HUES48 (cell line): ENCODE measurements around the gene MAGI3.
"Not testable (repeated sequence)": the region's sequence is repeated elsewhere in the genome, so short reads cannot be mapped to it uniquely, and the experiment has no call there.

Source experiments
- H3K27ac ChIP-seq: one replicate; pipeline ENCODE4 v1.7.0; 2013; ENCODE audit warnings: low read depth, low read length, inconsistent platforms
- H3K27me3 ChIP-seq: 2 replicates; pipeline ENCODE4 v1.6.1; 2013; ENCODE audit warnings: mild to moderate bottlenecking, low read length; ENCODE audit not compliant: control insufficient read depth, insufficient read depth
- H3K36me3 ChIP-seq: 2 replicates; pipeline ENCODE4 v1.6.1; 2013; ENCODE audit warnings: low read length; ENCODE audit not compliant: control insufficient read depth, insufficient read depth
- H3K4me1 ChIP-seq: 2 replicates; pipeline ENCODE4 v1.6.1; 2013; ENCODE audit warnings: mild to moderate bottlenecking, low read length; ENCODE audit not compliant: control insufficient read depth, insufficient read depth
- H3K4me3 ChIP-seq: 2 replicates; pipeline ENCODE4 v1.5.1; 2013; ENCODE audit warnings: mild to moderate bottlenecking, low read depth, low read length
- H3K9ac ChIP-seq: 2 replicates; pipeline ENCODE4 v1.6.1; 2013; ENCODE audit warnings: mild to moderate bottlenecking, low read depth, low read length, moderate library complexity
- H3K9me3 ChIP-seq: 2 replicates; pipeline ENCODE4 v1.6.1; 2013; ENCODE audit warnings: low read length; ENCODE audit not compliant: control insufficient read depth, insufficient read depth

The MAGI3 gene

GRCh38 chr1:113401067-113401466, 10.8 kb downstream of the MAGI3 start:
- Histone ChIP-seq H3K36me3 (no peaks in the 10 kb centered on the region), H3K4me3 (no peak overlapping the region), H3K27ac (no peak overlapping the region), H3K4me1 (peaks cover 23% of the 10 kb centered on the region), H3K9me3 (no peaks in the 10 kb centered on the region), H3K9ac (no peak overlapping the region), H3K27me3 (no peaks in the 10 kb centered on the region)

- Histone ChIP-seq H3K36me3 (no peaks in the 10 kb centered on the region), H3K9ac (no peak overlapping the region), H3K27ac (no peak overlapping the region), H3K4me1 (peaks cover 23% of the 10 kb centered on the region), H3K4me3 (no peak overlapping the region), H3K9me3 (no peaks in the 10 kb centered on the region), H3K27me3 (no peaks in the 10 kb centered on the region)
Measured at GRCh38 chr1:113401728-113402127, 11.4 kb downstream of the MAGI3 start.

- Histone ChIP-seq H3K9ac (no peak overlapping the region), H3K36me3 (no peaks in the 10 kb centered on the region), H3K9me3 (no peaks in the 10 kb centered on the region), H3K27ac (no peak overlapping the region), H3K4me1 (peaks cover 25% of the 10 kb centered on the region), H3K27me3 (no peaks in the 10 kb centered on the region), H3K4me3 (no peak overlapping the region)
Measured at GRCh38 chr1:113403065-113403464, 12.8 kb downstream of the MAGI3 start.

- H3K4me3 ChIP-seq: no peak overlapping the region
- no peaks in the 10 kb centered on the region for H3K9me3 ChIP-seq
- peaks cover 23% of the 10 kb centered on the region; the same call in 1 of the 2 replicates for H3K4me1 ChIP-seq
- no peak overlapping the region for H3K9ac ChIP-seq
- H3K27ac ChIP-seq: no peak overlapping the region
- H3K36me3 ChIP-seq: no peaks in the 10 kb centered on the region
- no peaks in the 10 kb centered on the region for H3K27me3 ChIP-seq
Measured at GRCh38 chr1:113405573-113405972, 15.3 kb downstream of the MAGI3 start.

GRCh38 chr1:113406149-113406548, 15.8 kb downstream of the MAGI3 start:
- not testable (repeated sequence) for H3K27me3 ChIP-seq, H3K9ac ChIP-seq, H3K9me3 ChIP-seq, H3K36me3 ChIP-seq, H3K4me3 ChIP-seq, H3K27ac ChIP-seq
- H3K4me1 ChIP-seq: peaks cover 23% of the 10 kb centered on the region; the same call in 1 of the 2 replicates

GRCh38 chr1:113409363-113409762, 19.0 kb downstream of the MAGI3 start:
- H3K27ac ChIP-seq: no peak overlapping the region
- H3K4me3 ChIP-seq: no peak overlapping the region
- no peaks in the 10 kb centered on the region for H3K27me3 ChIP-seq
- H3K4me1 ChIP-seq: peaks cover 7% of the 10 kb centered on the region; the same call in 1 of the 2 replicates
- H3K9ac ChIP-seq: no peak overlapping the region
- H3K9me3 ChIP-seq: no peaks in the 10 kb centered on the region
- no peaks in the 10 kb centered on the region for H3K36me3 ChIP-seq

- H3K36me3 ChIP-seq, H3K9ac ChIP-seq, H3K9me3 ChIP-seq, H3K4me1 ChIP-seq, H3K27me3 ChIP-seq, H3K27ac ChIP-seq, H3K4me3 ChIP-seq: not testable (repeated sequence)
Measured at GRCh38 chr1:113412020-113412419, 21.7 kb downstream of the MAGI3 start.

GRCh38 chr1:113415310-113416070, 25.2 kb downstream of the MAGI3 start:
- no peaks in the 10 kb centered on the region for H3K4me1 ChIP-seq
- H3K27ac ChIP-seq: peak overlapping the region; percentile 10
- no peak overlapping the region for H3K9ac ChIP-seq
- H3K36me3 ChIP-seq: no peaks in the 10 kb centered on the region
- H3K4me3 ChIP-seq: no peak overlapping the region
- H3K27me3 ChIP-seq: no peaks in the 10 kb centered on the region
- H3K9me3 ChIP-seq: no peaks in the 10 kb centered on the region

- not testable (repeated sequence) for H3K9ac ChIP-seq, H3K27me3 ChIP-seq, H3K27ac ChIP-seq, H3K4me3 ChIP-seq, H3K36me3 ChIP-seq, H3K9me3 ChIP-seq, H3K4me1 ChIP-seq
Measured at GRCh38 chr1:113416071-113416470, 25.8 kb downstream of the MAGI3 start.

- H3K4me3 ChIP-seq: no peak overlapping the region
- H3K27ac ChIP-seq: no peak overlapping the region
- no peaks in the 10 kb centered on the region for H3K9me3 ChIP-seq
- H3K27me3 ChIP-seq: no peaks in the 10 kb centered on the region
- no peaks in the 10 kb centered on the region for H3K4me1 ChIP-seq
- no peaks in the 10 kb centered on the region for H3K36me3 ChIP-seq
- H3K9ac ChIP-seq: no peak overlapping the region
Measured at GRCh38 chr1:113416496-113416895, 26.2 kb downstream of the MAGI3 start.

GRCh38 chr1:113422315-113423068, 32.2 kb downstream of the MAGI3 start:
- Histone ChIP-seq H3K4me1 (no peaks in the 10 kb centered on the region), H3K36me3 (no peaks in the 10 kb centered on the region), H3K27me3 (no peaks in the 10 kb centered on the region), H3K4me3 (no peak overlapping the region), H3K27ac (no peak overlapping the region), H3K9ac (no peak overlapping the region), H3K9me3 (no peaks in the 10 kb centered on the region)
